Keratinocyte (primary cell): ENCODE results near the gene YPEL4. TPM values are rescaled to one million over a fixed set of nuclear protein-coding genes. Genes with fewer than 3 reads are reported as not detected.

Experiments
- DNase-seq: peaks from one replicate; pipeline ENCODE4 v3.0.0-alpha.2; 2011; ENCODE audit warnings: low read depth, missing footprints, low spot score
- FAIRE-seq: peaks from 2 replicates; lab custom pipeline; 2011; peaks lifted over from hg19 to GRCh38; lab: Jason Lieb, UNC
- H2AFZ ChIP-seq: 2 replicates; pipeline ENCODE4 v1.6.0; 2012; ENCODE audit warnings: low read length, control low read depth, inconsistent platforms; ENCODE audit not compliant: control insufficient read depth
- H3K27ac ChIP-seq: 2 replicates; pipeline ENCODE4 v1.5.1; 2011; ENCODE audit warnings: low read length; ENCODE audit not compliant: control insufficient read depth, insufficient read depth
- H3K27me3 ChIP-seq: 3 replicates; pipeline ENCODE4 v1.6.0; 2011; ENCODE audit warnings: low read length; ENCODE audit not compliant: control insufficient read depth, insufficient read depth; ENCODE audit errors: extremely low read depth
- H3K36me3 ChIP-seq, 2 experiments: 2 replicates in 1 of 2; 3 replicates in 1 of 2; pipeline ENCODE4 v1.5.1; 2011; ENCODE audit warnings: low read length in 2 of 2, mild to moderate bottlenecking in 1 of 2; ENCODE audit not compliant: control insufficient read depth in 2 of 2, insufficient read depth in 2 of 2; ENCODE audit errors: extremely low read depth in 1 of 2
- H3K4me1 ChIP-seq: 3 replicates; pipeline ENCODE4 v1.5.1; 2011; ENCODE audit warnings: low read length; ENCODE audit not compliant: control insufficient read depth, insufficient read depth; ENCODE audit errors: extremely low read depth
- H3K4me2 ChIP-seq: 3 replicates; pipeline ENCODE4 v1.6.0; 2011; ENCODE audit warnings: low read depth, low read length; ENCODE audit not compliant: control insufficient read depth, insufficient read depth; ENCODE audit errors: extremely low read depth
- H3K4me3 ChIP-seq, 3 experiments: fragments of 200-600 bp in 1 of 3; sonication (generic) in 1 of 3; 2 replicates in 2 of 3; 3 replicates in 1 of 3; pipeline ENCODE4 v1.5.1; 2011 to 2016; ENCODE audit warnings: low read length in 3 of 3, mild to moderate bottlenecking in 3 of 3, control low read depth in 2 of 3, inconsistent platforms in 1 of 3, low read depth in 1 of 3, mixed read lengths in 1 of 3, mixed run types in 1 of 3, moderate library complexity in 1 of 3; ENCODE audit not compliant: control insufficient read depth in 2 of 3, insufficient read depth in 2 of 3; ENCODE audit errors: extremely low read depth in 1 of 3
- H3K79me2 ChIP-seq: 2 replicates; pipeline ENCODE4 v1.6.0; 2012; ENCODE audit warnings: low read length; ENCODE audit not compliant: control insufficient read depth, insufficient read depth
- H3K9ac ChIP-seq: 3 replicates; pipeline ENCODE4 v1.6.0; 2011; ENCODE audit warnings: low read length; ENCODE audit not compliant: control insufficient read depth, insufficient read depth; ENCODE audit errors: extremely low read depth
- H3K9me1 ChIP-seq: 3 replicates; pipeline ENCODE4 v1.6.0; 2011; ENCODE audit warnings: low read length; ENCODE audit not compliant: control insufficient read depth, insufficient read depth; ENCODE audit errors: extremely low read depth
- H3K9me3 ChIP-seq: 2 replicates; pipeline ENCODE4 v1.5.1; 2012; ENCODE audit warnings: low read depth, low read length; ENCODE audit not compliant: control insufficient read depth
- H4K20me1 ChIP-seq: 3 replicates; pipeline ENCODE4 v1.6.0; 2011; ENCODE audit warnings: low read length; ENCODE audit not compliant: control insufficient read depth, insufficient read depth; ENCODE audit errors: extremely low read depth
- EZH2 ChIP-seq: IDR thresholded peaks from one replicate; pipeline ENCODE4 v1.6.1; 2012; ENCODE audit warnings: inconsistent platforms, mild to moderate bottlenecking, low read length, moderate library complexity
- dilution Hi-C: fragments of 300-500 bp; cut with MboI; formaldehyde crosslinking; loops from one replicate; pipeline ENCODE4 v1.7.0; 2020; ENCODE audit warnings: low sequenced_read_pairs; ENCODE audit not compliant: extremely low pct_ligation_motif_present
- polyA plus RNA-seq, 5 experiments: library from polyadenylated mRNA; depleted of rRNA in 3 of 5; stranded (reverse) in 3 of 5; stranded (forward) in 1 of 5; unstranded in 1 of 5; fragments of >200 nt; gene quantifications; 1 replicate in 1 of 5; 2 replicates in 3 of 5; 3 replicates in 1 of 5; pipeline versions ENCODE4 v1.2.1 to v1.2.3, GENCODE V29; 2011 to 2012; ENCODE audit warnings: missing spikeins in 2 of 5, low read depth in 1 of 5, low replicate concordance in 1 of 5
- TF ChIP-seq, protein P1 (sequence below), 3 experiments: IDR thresholded peaks in 1 of 3; conservative IDR thresholded peaks in 1 of 3; optimal IDR thresholded peaks in 1 of 3; 2 replicates in 2 of 3; 3 replicates in 1 of 3; pipeline versions ENCODE3 to v1.5.1; 2011; ENCODE audit warnings: low read length in 3 of 3, mild to moderate bottlenecking in 3 of 3, moderate library complexity in 2 of 3, control low read depth in 1 of 3, inconsistent platforms in 1 of 3; ENCODE audit not compliant: insufficient read depth in 2 of 3; ENCODE audit errors: extremely low read depth in 1 of 3

The YPEL4 gene
- polyA plus RNA-seq, 1 donor (not counting 4 experiments of a cell fraction or from before 2014, with no cell fraction given) = not detected

DNA sequence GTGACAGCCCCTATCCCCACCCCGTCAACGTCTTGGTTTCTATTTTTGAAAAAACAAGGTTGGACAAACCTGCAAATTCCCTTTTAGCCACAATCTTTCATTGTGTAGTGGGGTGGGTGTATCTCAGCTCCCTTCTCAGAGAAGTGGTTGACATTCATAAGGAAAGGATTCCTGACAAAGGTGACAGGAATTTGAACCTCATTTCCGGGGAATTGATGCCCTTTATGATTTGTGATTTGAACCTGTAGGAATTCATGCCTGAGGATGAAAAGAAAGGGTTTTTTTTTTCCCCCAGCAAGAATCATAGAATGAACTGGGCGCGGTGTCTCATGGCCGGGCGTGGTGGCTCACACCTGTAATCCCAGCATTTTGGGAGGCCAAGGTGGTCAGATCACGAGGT is 14.5 kb downstream of the YPEL4 start:
- Histone ChIP-seq H3K4me2 (peak overlapping the region; percentile 25), H4K20me1 (peaks cover 3% of the 10 kb centered on the region), H3K9me1 (no peaks in the 10 kb centered on the region), H3K9me3 (no peaks in the 10 kb centered on the region), H3K36me3 (peaks cover 0 to under 1% of the 10 kb centered on the region in 2 experiments), H3K4me1 (peaks cover 41% of the 10 kb centered on the region), H3K9ac (no peak overlapping the region), H3K79me2 (peaks cover 23% of the 10 kb centered on the region), H2AFZ (no peak overlapping the region), H3K4me3 (no peak overlapping the region), H3K27ac (no peak overlapping the region), H3K27me3 (no peaks in the 10 kb centered on the region)
- no peak for TF ChIP-seq EZH2
- TF ChIP-seq, protein P1, sequence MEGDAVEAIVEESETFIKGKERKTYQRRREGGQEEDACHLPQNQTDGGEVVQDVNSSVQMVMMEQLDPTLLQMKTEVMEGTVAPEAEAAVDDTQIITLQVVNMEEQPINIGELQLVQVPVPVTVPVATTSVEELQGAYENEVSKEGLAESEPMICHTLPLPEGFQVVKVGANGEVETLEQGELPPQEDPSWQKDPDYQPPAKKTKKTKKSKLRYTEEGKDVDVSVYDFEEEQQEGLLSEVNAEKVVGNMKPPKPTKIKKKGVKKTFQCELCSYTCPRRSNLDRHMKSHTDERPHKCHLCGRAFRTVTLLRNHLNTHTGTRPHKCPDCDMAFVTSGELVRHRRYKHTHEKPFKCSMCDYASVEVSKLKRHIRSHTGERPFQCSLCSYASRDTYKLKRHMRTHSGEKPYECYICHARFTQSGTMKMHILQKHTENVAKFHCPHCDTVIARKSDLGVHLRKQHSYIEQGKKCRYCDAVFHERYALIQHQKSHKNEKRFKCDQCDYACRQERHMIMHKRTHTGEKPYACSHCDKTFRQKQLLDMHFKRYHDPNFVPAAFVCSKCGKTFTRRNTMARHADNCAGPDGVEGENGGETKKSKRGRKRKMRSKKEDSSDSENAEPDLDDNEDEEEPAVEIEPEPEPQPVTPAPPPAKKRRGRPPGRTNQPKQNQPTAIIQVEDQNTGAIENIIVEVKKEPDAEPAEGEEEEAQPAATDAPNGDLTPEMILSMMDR (optimal IDR thresholded peaks at IDR 0.05 in 1 of 3, IDR thresholded peaks at IDR 0.05 in 1 of 3, conservative IDR thresholded peaks at IDR 0.05 in 1 of 3; ENCODE audit: extremely low read depth in 1 of 3, insufficient read depth in 2 of 3, low read length in 3 of 3) = no peak
- dilution Hi-C loops = no loop called here
- no peak for DNase-seq
- peak; percentile 32 for FAIRE-seq

- no peaks in the 10 kb centered on the region for H3K9me1 ChIP-seq
- no peaks in the 10 kb centered on the region for H3K36me3 ChIP-seq
- H3K4me1 ChIP-seq = peaks cover 32% of the 10 kb centered on the region
- no peaks in the 10 kb centered on the region for H3K27me3 ChIP-seq
- dilution Hi-C loops = no loop called here
- no peak for TF ChIP-seq EZH2
- TF ChIP-seq, protein P1 (optimal IDR thresholded peaks at IDR 0.05 in 1 of 3, IDR thresholded peaks at IDR 0.05 in 1 of 3, conservative IDR thresholded peaks at IDR 0.05 in 1 of 3; ENCODE audit: extremely low read depth in 1 of 3, insufficient read depth in 2 of 3, low read length in 3 of 3) = no peak
- DNase-seq (no peak), FAIRE-seq (no peak)
- H3K27ac ChIP-seq = no peak overlapping the region
- H3K9ac ChIP-seq = no peak overlapping the region
- H3K4me3 ChIP-seq = no peak overlapping the region
- peak overlapping the region; percentile 69 for H3K4me2 ChIP-seq
- no peaks in the 10 kb centered on the region for H3K9me3 ChIP-seq
- peak overlapping the region; percentile 74 for H2AFZ ChIP-seq
- no peaks in the 10 kb centered on the region for H4K20me1 ChIP-seq
- H3K79me2 ChIP-seq = peaks cover 13% of the 10 kb centered on the region
Observed at GRCh38 chr11:57634311-57634710, 15.4 kb downstream of the YPEL4 start.
